COR-L47 (cell line): ENCODE data around the gene CFAP410.

ENCODE experiments used
- DNase-seq: peaks from one replicate; lab custom pipeline; 2025; lab: John Stamatoyannopoulos, UW

The CFAP410 gene

DNA sequence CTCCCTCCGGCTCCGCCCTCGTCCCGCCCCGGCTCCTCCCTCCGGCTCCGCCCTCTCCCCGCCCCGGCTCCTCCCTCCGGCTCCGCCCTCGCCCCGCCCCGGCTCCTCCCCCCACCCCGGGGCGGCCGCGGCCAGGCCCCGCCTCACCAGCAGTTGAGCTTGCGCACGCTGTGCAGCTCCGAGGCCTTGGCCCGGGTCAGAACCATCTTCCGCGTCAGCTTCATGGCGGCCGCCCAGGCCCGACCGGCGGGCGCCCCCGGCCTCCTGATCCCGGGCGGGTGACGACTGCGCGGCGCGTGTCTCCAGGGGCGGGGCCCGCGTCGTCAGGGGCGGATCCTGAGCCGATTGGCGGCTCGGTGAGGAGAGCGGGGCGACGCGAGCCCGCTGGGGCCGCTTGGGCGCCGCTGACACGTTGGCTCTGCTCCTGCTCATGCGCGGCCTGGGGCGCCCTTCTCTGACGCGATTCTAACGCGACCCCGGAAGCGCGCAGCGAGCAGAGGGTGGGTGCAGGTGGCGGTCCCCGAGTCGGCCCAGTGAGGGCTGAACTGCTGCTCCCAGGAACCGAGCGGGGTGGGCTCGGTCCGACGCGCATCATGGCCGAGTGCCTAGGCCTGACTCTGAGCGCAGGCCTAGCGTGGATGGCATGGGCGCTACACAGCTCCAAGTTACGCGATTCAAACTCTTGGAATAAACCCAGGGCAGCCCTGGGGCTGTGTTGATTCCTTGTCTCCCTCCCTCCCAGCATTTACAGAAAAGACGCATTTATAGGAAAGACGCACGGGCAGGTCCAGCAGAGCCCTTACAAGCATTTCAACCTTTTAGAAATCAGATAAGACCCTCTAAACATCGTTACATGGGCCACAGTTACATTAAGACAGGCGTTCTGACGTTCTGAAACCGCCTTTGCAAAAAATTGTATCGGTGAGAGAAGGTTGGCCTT is at the start of gene CFAP410:
Gene CFAP410 (minus strand): TSS at position 420 of the 940 bp plus-strand sequence. CDS start 196 bp downstream, at position 224.
- DNase-seq = peak; percentile 93

GRCh38 chr21:44384968-44385367 is 45.8 kb upstream of the CFAP410 start:
- no peak for DNase-seq

DNA sequence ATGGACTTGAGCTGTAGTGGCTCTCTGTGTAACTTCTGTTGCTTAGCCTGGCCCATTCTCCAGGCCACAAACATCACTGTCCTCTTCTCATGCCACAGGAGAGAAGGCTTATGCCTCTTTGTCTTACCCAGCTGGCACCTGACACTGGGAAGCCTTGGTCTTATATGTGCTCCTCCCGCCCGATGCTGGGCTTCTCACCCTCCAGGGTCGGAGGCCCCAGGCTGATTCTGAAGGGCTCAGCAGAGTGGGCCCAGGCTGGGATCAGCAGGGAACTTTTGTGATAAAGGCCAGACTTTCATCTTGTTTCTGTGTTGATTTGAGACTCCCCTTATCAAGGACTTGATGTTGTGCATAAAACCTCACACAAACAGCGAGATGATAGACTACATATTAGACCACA is 44.0 kb upstream of the CFAP410 start:
- DNase-seq = no peak

GRCh38 chr21:44382536-44382935 is 43.3 kb upstream of the CFAP410 start:
- no peak for DNase-seq

GRCh38 chr21:44381874-44382273 is 42.7 kb upstream of the CFAP410 start:
- no peak for DNase-seq

DNA sequence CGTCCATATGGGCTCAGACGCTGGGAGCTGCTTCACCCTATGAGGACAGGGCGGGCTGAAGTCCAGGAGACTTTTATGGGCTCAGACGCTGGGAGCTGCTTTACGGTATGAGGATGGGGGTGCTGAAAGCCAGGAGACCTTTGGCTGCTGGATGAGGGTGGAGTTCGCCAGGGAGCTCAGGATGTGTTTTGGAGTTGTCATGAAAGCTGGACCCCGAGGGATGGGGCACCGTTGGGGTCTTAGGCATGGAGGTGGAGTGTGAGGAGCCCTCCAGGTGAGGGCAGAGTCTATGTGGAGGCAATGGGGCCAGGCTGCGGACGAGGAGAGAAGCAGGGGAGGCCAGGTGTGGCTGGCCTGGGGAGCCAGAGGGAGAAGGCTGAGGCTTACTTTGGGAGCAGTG is 41.7 kb upstream of the CFAP410 start:
- no peak for DNase-seq

DNA sequence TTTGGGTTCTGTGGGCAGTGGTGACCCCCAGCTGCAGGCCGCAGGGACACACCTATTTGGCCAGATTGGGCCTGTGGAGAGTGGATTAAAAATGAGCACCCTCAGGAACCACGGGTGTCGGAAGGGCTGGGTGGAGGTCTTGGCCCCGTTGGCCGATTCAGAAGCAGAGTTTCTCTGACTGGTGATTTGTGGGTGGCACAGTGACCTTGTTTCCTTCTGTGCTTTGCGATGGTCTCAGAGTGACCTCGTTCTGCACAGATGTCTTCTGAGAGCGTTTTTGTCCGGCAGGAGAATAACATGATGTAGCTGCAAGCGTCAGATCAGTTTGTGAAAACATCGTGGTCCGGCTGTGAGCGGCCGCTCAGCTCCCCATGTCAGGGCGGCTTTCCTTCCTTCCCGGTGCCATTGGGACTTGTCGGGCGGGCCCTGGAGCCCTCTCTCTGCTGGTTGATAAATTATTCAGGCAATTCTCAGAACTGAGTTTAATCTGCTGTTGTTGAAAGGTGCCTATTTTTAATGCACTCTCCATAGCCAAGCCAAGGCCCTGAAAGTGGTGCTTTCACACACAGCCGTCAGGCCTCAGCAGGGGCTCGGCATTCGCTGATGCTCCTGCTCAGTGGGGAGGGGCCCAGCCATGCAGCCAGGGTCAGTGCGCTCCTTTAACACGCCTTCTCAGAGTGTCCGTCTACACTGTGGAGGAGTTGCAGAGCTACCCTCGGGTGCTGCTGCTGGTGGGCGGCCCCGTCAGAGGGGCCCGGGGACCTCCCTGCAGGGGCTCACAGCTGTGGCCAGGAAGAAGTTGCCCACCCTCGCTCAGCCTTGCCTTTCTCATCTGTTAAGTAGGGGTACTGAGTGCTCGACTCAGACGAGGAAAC is 41.0 kb upstream of the CFAP410 start:
- no peak for DNase-seq

DNA sequence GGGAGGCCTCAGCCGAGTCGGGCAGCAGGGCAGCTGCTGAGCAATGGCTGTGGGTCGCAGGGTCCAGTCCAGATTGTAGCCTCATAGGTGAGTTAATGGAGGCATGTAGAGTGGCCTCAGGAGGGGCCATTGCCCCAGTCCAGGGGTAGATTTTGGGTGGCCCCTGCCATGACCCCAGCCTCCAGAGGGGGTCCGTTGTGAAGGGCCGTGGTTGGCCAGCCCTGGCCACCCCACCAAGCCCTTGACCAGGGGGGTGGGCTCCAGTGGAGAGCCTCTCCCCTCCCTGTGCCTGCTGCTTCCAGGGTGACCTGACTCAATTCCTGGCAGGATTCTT is 40.3 kb upstream of the CFAP410 start:
- no peak for DNase-seq

DNA sequence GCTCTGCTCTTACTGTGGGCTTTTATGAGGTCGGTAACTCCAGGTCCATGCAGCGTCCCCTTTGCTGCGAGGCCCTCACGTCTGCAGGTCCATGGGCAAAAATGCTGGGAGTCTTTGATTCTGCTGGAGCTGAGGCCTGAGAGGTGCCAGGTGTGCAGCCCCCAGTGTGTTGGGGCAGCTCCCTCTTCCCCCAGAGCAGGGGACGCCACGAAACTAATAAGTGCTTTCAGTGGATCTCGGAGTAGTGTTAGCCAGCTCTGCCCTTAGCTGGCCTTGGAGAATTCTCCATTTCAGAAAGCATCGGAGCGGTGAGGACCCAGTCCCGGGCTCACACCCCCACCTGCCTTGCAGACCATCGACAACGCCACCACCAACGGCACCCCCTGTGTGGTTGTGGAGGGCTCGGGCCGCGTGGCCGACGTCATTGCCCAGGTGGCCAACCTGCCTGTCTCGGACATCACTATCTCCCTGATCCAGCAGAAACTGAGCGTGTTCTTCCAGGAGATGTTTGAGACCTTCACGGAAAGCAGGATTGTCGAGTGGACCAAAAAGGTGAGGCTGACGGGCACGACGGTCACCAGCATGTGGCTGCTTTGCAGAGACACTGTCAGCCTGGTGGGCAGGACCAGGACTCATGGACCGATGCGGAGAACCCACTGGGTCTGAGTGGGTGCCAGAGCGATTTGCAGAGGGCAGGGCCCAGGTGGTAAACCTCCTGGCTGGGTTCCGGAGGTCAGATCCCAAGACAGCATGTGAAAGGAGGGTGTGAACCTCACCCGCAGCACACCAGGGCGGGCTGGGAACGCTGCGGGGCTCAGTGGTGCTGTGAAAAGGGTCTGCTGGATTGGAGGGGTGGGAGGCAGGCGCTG is 39.7 kb upstream of the CFAP410 start:
- DNase-seq = no peak

DNA sequence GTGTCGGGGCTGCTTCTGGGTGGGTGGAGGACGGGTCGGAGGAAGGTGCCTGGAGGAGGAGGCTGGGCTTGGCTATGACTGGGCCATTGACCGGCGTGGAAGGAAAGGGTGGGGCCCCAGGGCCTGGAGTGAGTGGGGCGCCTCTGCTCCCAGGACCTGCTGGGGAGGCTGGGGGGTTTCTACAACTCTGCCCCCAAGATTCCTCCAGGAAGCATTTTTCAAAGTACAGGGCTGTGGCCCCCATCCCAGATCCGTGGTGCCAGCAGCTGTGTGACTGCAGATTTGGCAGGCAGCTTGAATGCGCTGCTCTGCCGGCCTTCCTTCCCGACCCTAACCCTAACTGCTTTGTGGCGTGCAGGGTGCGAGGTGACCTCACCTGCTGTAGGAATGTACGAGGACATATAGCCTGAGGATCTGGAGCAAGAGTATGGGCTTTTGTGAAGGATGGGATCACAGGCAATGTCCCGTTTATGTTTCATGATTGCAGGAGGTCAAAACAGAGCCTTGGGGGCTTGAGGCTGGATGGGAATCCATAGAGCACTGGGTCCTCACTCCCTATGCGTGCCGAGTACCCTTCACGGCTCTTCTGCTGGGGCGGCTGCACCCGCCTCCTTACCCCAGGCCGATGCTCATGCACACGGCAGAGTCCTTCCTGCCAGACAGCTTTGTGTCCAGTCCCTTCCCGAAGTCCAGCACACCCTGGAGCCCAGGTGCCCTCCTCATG is 38.9 kb upstream of the CFAP410 start:
- DNase-seq = no peak

DNA sequence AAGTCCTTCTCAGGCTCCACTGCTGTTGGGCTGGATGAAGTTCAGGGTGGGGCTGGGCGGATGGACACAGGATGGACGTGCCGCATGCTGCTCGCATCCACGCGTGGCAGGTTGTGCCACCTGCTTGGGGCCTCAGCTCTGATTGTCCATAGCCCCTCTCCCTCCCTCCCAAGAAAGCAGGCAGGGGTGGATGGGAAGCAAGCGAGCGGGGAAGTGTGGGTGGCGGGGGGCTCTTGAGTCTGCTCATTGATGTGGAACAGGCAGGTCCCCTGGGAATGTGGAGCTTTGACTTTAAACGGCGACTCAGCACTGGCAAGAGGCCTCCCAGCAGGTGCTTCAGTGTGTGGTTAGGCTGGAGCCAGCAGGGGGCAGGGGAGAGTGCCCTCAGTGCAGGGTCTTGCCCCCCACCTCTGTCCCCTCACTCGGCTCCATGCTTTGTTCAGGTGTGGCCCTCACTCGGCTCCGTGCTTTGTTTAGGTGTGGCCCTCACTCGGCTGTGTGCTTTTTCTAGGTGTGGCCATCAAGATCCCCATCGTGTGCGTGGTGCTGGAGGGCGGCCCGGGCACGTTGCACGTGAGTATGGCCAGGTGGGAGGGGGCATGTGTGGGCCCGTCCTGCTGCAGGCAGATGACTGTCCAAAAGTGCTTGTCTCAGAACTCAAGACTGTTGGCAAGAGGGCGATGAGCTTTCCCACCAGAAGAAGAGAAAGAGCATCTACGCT is 38.2 kb upstream of the CFAP410 start:
- DNase-seq = no peak

DNA sequence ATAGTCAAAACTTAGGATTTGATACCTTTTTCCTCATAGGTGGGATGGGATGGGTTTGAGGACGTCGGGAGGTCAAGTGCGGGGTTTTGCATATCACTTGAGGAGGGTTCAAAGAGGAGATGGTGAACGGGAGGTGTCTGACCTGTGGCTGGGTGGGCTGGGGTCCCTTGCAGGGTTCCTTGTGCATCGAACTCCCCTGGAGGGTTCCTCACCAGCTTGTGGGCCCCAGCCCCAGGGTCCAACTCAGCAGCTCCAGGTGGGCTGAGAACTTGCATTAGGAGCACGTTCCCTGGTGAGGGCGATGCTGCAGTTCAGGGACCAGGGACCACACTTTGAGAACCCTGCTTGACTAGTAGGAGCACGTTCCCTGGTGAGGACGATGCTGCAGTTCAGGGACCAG is 37.4 kb upstream of the CFAP410 start:
- DNase-seq = no peak

- no peak for DNase-seq
Observed at GRCh38 chr21:44375761-44376241, 36.6 kb upstream of the CFAP410 start.

GRCh38 chr21:44375281-44375651 is 36.1 kb upstream of the CFAP410 start:
- no peak for DNase-seq

DNA sequence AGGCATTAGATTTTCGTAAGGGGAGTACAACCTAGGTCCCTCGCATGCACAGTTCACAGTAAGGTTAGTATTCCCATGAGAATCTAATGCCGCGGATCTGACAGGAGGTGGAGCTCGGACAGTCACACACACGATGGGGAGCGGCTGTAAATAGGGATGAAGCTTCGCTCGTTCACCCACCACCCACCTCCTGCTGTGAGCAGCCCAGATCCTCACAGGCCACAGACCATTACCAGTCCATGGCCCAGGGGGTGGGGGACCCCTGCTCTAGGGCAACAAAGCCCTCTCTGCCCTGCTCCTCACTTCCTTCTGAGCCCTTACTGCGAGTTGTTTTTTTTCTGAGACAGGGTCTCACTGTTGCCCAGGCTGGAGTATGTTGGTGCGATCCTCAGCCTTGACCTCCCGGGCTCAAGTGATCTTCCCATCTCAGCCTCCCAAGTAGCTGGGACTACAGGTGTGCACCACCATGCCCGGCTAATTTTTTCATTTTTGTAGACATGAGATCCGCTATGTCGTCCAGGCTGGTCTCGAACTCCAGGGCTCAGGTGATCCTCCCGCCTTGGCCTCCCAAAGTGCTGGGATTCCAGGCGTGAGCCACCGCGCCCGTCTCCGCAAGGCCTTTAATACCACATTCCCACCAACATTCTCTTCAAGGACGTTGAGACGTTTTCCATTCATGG is 35.6 kb upstream of the CFAP410 start:
- no peak for DNase-seq

GRCh38 chr21:44372616-44373015 is 33.4 kb upstream of the CFAP410 start:
- DNase-seq = no peak

- no peak for DNase-seq
Observed at GRCh38 chr21:44371596-44371995, 32.4 kb upstream of the CFAP410 start.

DNA sequence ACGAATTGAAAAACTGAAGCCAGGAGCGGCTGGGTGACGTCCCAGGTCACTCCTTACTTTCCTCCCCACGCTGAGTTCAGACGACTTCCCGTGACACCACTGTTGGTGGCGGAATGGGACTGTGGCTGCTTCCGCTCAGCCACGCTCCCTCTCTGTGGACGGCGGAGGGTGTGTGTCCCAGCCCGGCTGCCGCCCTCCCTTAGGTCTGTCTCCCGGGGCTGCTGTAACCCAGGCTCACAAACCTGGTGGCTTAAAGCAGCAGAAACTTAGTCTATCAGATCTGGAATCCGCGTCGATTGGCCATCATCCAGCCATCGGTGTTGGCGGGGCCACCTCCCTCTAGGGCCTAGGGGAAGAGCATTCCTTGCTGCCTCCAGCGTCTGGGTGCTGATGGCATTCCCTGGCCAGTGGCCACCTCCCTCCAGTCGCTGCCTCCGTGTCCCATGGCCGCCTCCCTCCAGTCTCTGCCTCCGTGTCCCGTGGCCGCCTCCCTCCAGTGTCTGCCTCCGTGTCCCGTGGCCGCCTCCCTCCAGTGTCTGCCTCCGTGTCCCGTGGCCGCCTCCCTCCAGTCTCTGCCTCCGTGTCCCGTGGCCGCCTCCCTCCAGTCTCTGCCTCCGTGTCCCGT is 31.7 kb upstream of the CFAP410 start:
- DNase-seq = no peak

GRCh38 chr21:44370027-44370735 is 31.0 kb upstream of the CFAP410 start:
- peak; percentile 23 for DNase-seq
